ENCODE data around the gene UTP18.
"Not testable (repeated sequence)": the region's sequence is repeated elsewhere in the genome, so short reads cannot be mapped to it uniquely, and the experiment has no call there.

The UTP18 gene

DNA sequence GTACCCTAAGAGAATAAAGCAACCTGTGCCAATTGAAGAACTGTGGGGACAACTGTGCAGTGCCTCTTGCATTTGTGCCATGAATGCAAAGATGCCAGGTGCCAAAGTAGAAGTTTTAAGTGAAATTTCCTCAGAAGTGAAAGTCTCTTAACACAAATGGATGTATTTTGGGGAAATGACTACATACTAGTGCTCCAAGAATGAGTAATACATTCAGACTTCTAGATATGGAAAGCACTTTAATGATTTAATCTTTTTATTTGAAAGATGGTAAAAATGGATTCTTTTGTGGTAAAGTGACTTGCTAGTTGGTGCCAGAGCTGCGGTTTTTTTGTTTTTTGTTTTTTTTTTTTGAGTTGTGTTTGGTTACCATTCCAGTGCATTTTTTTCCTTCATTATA, 15.0 kb downstream of the UTP18 start:
- Histone ChIP-seq H3K4me3 (ENCODE audit: low read length, poor library complexity, severe bottlenecking) (no peak overlapping the region), H3K9ac (ENCODE audit: low read depth, low read length, poor library complexity, severe bottlenecking) (no peak overlapping the region), H3K4me1 (ENCODE audit: insufficient read depth, low read length, poor library complexity, severe bottlenecking) (peaks cover 3% of the 10 kb centered on the region), H4K20me1 (ENCODE audit: insufficient read depth, low read length, poor library complexity, severe bottlenecking) (peaks cover 12% of the 10 kb centered on the region), H2AFZ (ENCODE audit: low read length) (no peak overlapping the region), H3K79me2 (ENCODE audit: insufficient read depth, low read length) (peaks cover 21% of the 10 kb centered on the region; the same call in 1 of the 2 replicates), H3F3A (ENCODE audit: low read depth) (no peaks in the 10 kb centered on the region), H3K27me3 (ENCODE audit: insufficient read depth, low read length, poor library complexity, severe bottlenecking) (no peaks in the 10 kb centered on the region), H3K4me2 (ENCODE audit: low read depth, low read length, poor library complexity, severe bottlenecking) (no peak overlapping the region), H3K9me2 (replicated peaks; ENCODE audit: low read depth, low read length) (no peaks in the 10 kb centered on the region), H3K9me3 (ENCODE audit: insufficient read depth, low read depth, low read length) (no peaks in the 10 kb centered on the region), H3K36me3 (ENCODE audit: insufficient read depth, low read length) (peaks cover 93% of the 10 kb centered on the region)
- no peak for TF ChIP-seq CTCF (conservative IDR thresholded peaks at IDR 0.05; ENCODE audit: low read length)
- TF ChIP-seq EZH2phosphoT487 (IDR thresholded peaks at IDR 0.05; ENCODE audit: borderline replicate concordance): no peak

- TF ChIP-seq EZH2phosphoT487 (IDR thresholded peaks at IDR 0.05; ENCODE audit: borderline replicate concordance) (no peak), CTCF (conservative IDR thresholded peaks at IDR 0.05; ENCODE audit: low read length) (no peak)
- Histone ChIP-seq H3K4me2 (ENCODE audit: low read depth, low read length, poor library complexity, severe bottlenecking) (no peak overlapping the region), H3K4me3 (ENCODE audit: low read length, poor library complexity, severe bottlenecking) (no peak overlapping the region), H3K36me3 (ENCODE audit: insufficient read depth, low read length) (peaks cover 90% of the 10 kb centered on the region), H3K4me1 (ENCODE audit: insufficient read depth, low read length, poor library complexity, severe bottlenecking) (no peaks in the 10 kb centered on the region), H3K79me2 (ENCODE audit: insufficient read depth, low read length) (no peaks in the 10 kb centered on the region), H4K20me1 (ENCODE audit: insufficient read depth, low read length, poor library complexity, severe bottlenecking) (no peaks in the 10 kb centered on the region), H3K9me3 (ENCODE audit: insufficient read depth, low read depth, low read length) (no peaks in the 10 kb centered on the region), H3K9me2 (replicated peaks; ENCODE audit: low read depth, low read length) (no peaks in the 10 kb centered on the region), H3F3A (ENCODE audit: low read depth) (no peaks in the 10 kb centered on the region), H2AFZ (ENCODE audit: low read length) (no peak overlapping the region), H3K9ac (ENCODE audit: low read depth, low read length, poor library complexity, severe bottlenecking) (no peak overlapping the region), H3K27me3 (ENCODE audit: insufficient read depth, low read length, poor library complexity, severe bottlenecking) (no peaks in the 10 kb centered on the region)
Measured at GRCh38 chr17:51279183-51279582, 18.8 kb downstream of the UTP18 start.

GRCh38 chr17:51287412-51287811, 27.1 kb downstream of the UTP18 start:
- Histone ChIP-seq H3F3A (ENCODE audit: low read depth) (no peaks in the 10 kb centered on the region), H3K4me2 (ENCODE audit: low read depth, low read length, poor library complexity, severe bottlenecking) (no peak overlapping the region), H3K9ac (ENCODE audit: low read depth, low read length, poor library complexity, severe bottlenecking) (no peak overlapping the region), H3K4me3 (ENCODE audit: low read length, poor library complexity, severe bottlenecking) (no peak overlapping the region), H3K79me2 (ENCODE audit: insufficient read depth, low read length) (no peaks in the 10 kb centered on the region), H2AFZ (ENCODE audit: low read length) (no peak overlapping the region), H3K9me2 (replicated peaks; ENCODE audit: low read depth, low read length) (no peaks in the 10 kb centered on the region), H4K20me1 (ENCODE audit: insufficient read depth, low read length, poor library complexity, severe bottlenecking) (no peaks in the 10 kb centered on the region), H3K4me1 (ENCODE audit: insufficient read depth, low read length, poor library complexity, severe bottlenecking) (no peaks in the 10 kb centered on the region), H3K9me3 (ENCODE audit: insufficient read depth, low read depth, low read length) (no peaks in the 10 kb centered on the region), H3K27me3 (ENCODE audit: insufficient read depth, low read length, poor library complexity, severe bottlenecking) (no peaks in the 10 kb centered on the region), H3K36me3 (ENCODE audit: insufficient read depth, low read length) (peaks cover 86% of the 10 kb centered on the region)
- no peak for TF ChIP-seq EZH2phosphoT487 (IDR thresholded peaks at IDR 0.05; ENCODE audit: borderline replicate concordance)

GRCh38 chr17:51289696-51290111, 29.4 kb downstream of the UTP18 start:
- Histone ChIP-seq H3K4me3 (ENCODE audit: low read length, poor library complexity, severe bottlenecking) (no peak overlapping the region), H3K79me2 (ENCODE audit: insufficient read depth, low read length) (no peaks in the 10 kb centered on the region), H3K9me3 (ENCODE audit: insufficient read depth, low read depth, low read length) (no peaks in the 10 kb centered on the region), H2AFZ (ENCODE audit: low read length) (no peak overlapping the region), H4K20me1 (ENCODE audit: insufficient read depth, low read length, poor library complexity, severe bottlenecking) (no peaks in the 10 kb centered on the region), H3K36me3 (ENCODE audit: insufficient read depth, low read length) (peaks cover 79% of the 10 kb centered on the region), H3K9me2 (replicated peaks; ENCODE audit: low read depth, low read length) (no peaks in the 10 kb centered on the region), H3K9ac (ENCODE audit: low read depth, low read length, poor library complexity, severe bottlenecking) (no peak overlapping the region), H3K27me3 (ENCODE audit: insufficient read depth, low read length, poor library complexity, severe bottlenecking) (no peaks in the 10 kb centered on the region), H3K4me2 (ENCODE audit: low read depth, low read length, poor library complexity, severe bottlenecking) (no peak overlapping the region), H3K4me1 (ENCODE audit: insufficient read depth, low read length, poor library complexity, severe bottlenecking) (no peaks in the 10 kb centered on the region), H3F3A (ENCODE audit: low read depth) (no peaks in the 10 kb centered on the region)
- TF ChIP-seq CTCF (conservative IDR thresholded peaks at IDR 0.05; ENCODE audit: low read length): no peak
- no peak for TF ChIP-seq EZH2phosphoT487 (IDR thresholded peaks at IDR 0.05; ENCODE audit: borderline replicate concordance)

DNA sequence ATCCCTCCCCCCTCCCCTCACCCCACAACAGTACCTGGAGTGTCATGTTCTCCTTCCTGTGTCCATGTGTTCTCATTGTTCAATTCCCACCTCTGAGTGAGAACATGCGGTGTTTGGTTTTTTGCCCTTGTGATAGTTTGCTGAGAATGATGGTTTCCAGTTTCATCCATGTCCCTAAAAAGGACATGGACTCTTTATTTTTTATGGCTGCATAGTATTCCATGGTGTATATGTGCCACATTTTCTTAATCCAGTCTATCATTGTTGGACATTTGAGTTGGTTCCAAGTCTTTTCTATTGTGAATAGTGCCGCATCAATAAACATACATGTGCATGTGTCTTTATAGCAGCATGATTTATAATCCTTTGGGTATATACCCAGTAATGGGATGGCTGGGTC, 34.0 kb downstream of the UTP18 start:
- not testable (repeated sequence) for H3K4me1 ChIP-seq (ENCODE audit: insufficient read depth, low read length, poor library complexity, severe bottlenecking); H4K20me1 ChIP-seq (ENCODE audit: insufficient read depth, low read length, poor library complexity, severe bottlenecking); H3K9me3 ChIP-seq (ENCODE audit: insufficient read depth, low read depth, low read length); H3K9ac ChIP-seq (ENCODE audit: low read depth, low read length, poor library complexity, severe bottlenecking); H2AFZ ChIP-seq (ENCODE audit: low read length); H3K9me2 ChIP-seq (replicated peaks; ENCODE audit: low read depth, low read length); H3K4me2 ChIP-seq (ENCODE audit: low read depth, low read length, poor library complexity, severe bottlenecking); H3K79me2 ChIP-seq (ENCODE audit: insufficient read depth, low read length); H3K27me3 ChIP-seq (ENCODE audit: insufficient read depth, low read length, poor library complexity, severe bottlenecking); H3K4me3 ChIP-seq (ENCODE audit: low read length, poor library complexity, severe bottlenecking); H3F3A ChIP-seq (ENCODE audit: low read depth)
- H3K36me3 ChIP-seq (ENCODE audit: insufficient read depth, low read length): peaks cover 58% of the 10 kb centered on the region
